K562 (cell line): ENCODE measurements around the gene LGALS12. TPM values are rescaled to one million over a fixed set of nuclear protein-coding genes. Genes with fewer than 3 reads are reported as not detected.

Experiments
- GTF2F1 ChIP-seq: IDR thresholded peaks from 2 replicates; pipeline ENCODE4 v1.6.1; 2011; ENCODE audit warnings: low read depth, low read length, improper control_type of control experiment
- HOXB6 ChIP-seq: fragments of 250-450 bp; sonication (Bioruptor Pico); IDR thresholded peaks from 2 replicates; pipeline ENCODE4 v1.5.1; 2022; ENCODE audit warnings: mild to moderate bottlenecking, borderline replicate concordance
- KDM4B ChIP-seq, 2 experiments: fragments of 450-650 bp in 1 of 2; sonication (generic) in 1 of 2; IDR thresholded peaks; 2 replicates each; pipeline ENCODE4 v1.6.1; 2016 to 2017; ENCODE audit warnings: borderline replicate concordance in 2 of 2, antibody characterized with exemption in 1 of 2, low read depth in 1 of 2, mild to moderate bottlenecking in 1 of 2
- KDM5B ChIP-seq: fragments of 200-600 bp; sonication (generic); IDR thresholded peaks from 2 replicates; pipeline ENCODE4 v1.6.1; 2012; ENCODE audit warnings: low read depth, mild to moderate bottlenecking, moderate library complexity, low read length, control low read depth, inconsistent platforms; ENCODE audit not compliant: insufficient replicate concordance
- KLF1 ChIP-seq: fragments of 450-650 bp; IDR thresholded peaks from 2 replicates; pipeline ENCODE4 v1.6.1; 2016; ENCODE audit warnings: missing genetic modification characterization, missing compliant biosample characterization
- MEF2D ChIP-seq: conservative IDR thresholded peaks from 2 replicates; pipeline ENCODE4 v1.6.1; 2016; ENCODE audit warnings: low read depth, missing genetic modification characterization, missing compliant biosample characterization
- POLR2AphosphoS2 ChIP-seq: IDR thresholded peaks from 2 replicates; pipeline ENCODE4 v1.6.1; 2012; ENCODE audit warnings: low read length, improper control_type of control experiment
- POLR2H ChIP-seq: IDR thresholded peaks from 2 replicates; pipeline ENCODE4 v1.6.1; 2016; ENCODE audit warnings: missing genetic modification characterization, low read depth, mild to moderate bottlenecking, control low read depth, missing compliant biosample characterization, moderate library complexity
- POU5F1 ChIP-seq: fragments of 150-350 bp; IDR thresholded peaks from 2 replicates; pipeline ENCODE4 v1.6.1; 2014; ENCODE audit warnings: borderline replicate concordance, low read length, low read depth, mild to moderate bottlenecking; ENCODE audit not compliant: partially characterized antibody
- PTRF ChIP-seq: fragments of 450-650 bp; IDR thresholded peaks from 2 replicates; pipeline ENCODE4 v1.6.1; 2016; ENCODE audit warnings: mild to moderate bottlenecking, missing genetic modification characterization, missing compliant biosample characterization
- PYGO2 ChIP-seq: fragments of 450-650 bp; IDR thresholded peaks from 2 replicates; pipeline ENCODE4 v1.6.1; 2016; ENCODE audit warnings: mild to moderate bottlenecking, missing genetic modification characterization, moderate library complexity, missing compliant biosample characterization
- SMAD2 ChIP-seq: fragments of 150-350 bp; IDR thresholded peaks from 2 replicates; pipeline ENCODE4 v1.6.1; 2014; ENCODE audit warnings: low read depth, mild to moderate bottlenecking, low read length
- XRCC3 ChIP-seq: fragments of 450-650 bp; IDR thresholded peaks from 2 replicates; pipeline ENCODE4 v1.6.1; 2017; ENCODE audit warnings: mild to moderate bottlenecking, moderate library complexity
- YBX1 ChIP-seq: fragments of 450-650 bp; IDR thresholded peaks from 2 replicates; pipeline ENCODE4 v1.7.1; 2016; ENCODE audit warnings: mild to moderate bottlenecking
- ZFP1 ChIP-seq: fragments of 450-650 bp; formaldehyde crosslinking; IDR thresholded peaks from 2 replicates; pipeline ENCODE4 v1.4.0; 2020; ENCODE audit warnings: mild to moderate bottlenecking, mixed read lengths
- ZFP36 ChIP-seq: fragments of 150-350 bp; IDR thresholded peaks from 2 replicates; pipeline ENCODE4 v1.6.1; 2018; ENCODE audit warnings: low read length, low read depth; ENCODE audit not compliant: partially characterized antibody
- ZNF174 ChIP-seq: fragments of 250-450 bp; sonication (Bioruptor Pico); IDR thresholded peaks from 2 replicates; pipeline ENCODE4 v1.4.0; 2020; ENCODE audit warnings: mild to moderate bottlenecking
- ZNF197 ChIP-seq: fragments of 200-800 bp; sonication (Bioruptor generic); IDR thresholded peaks from 2 replicates; pipeline ENCODE4 v1.6.1; 2016; ENCODE audit warnings: low read depth, missing genetic modification characterization, missing compliant biosample characterization
- polyA plus RNA-seq, 8 experiments: library from polyadenylated mRNA; depleted of rRNA in 4 of 8; stranded (reverse) in 5 of 8; unstranded in 3 of 8; fragments of >200 nt; fragmentation: Nextera tagmentation in 2 of 8; fragmentation: Illumina TruSeq in 1 of 8; extraction: Ambion mirVana in 2 of 8; extraction: Trizol in 1 of 8; gene quantifications; 2 replicates each; pipeline versions ENCODE4 v1.2.1 to v1.2.3, GENCODE V29; 2011 to 2014; ENCODE audit warnings: inconsistent platforms in 1 of 8, missing spikeins in 1 of 8
- total RNA-seq, 7 experiments: library from RNA; depleted of rRNA in 6 of 7; stranded (reverse); fragments of >200 nt in 6 of 7; fragmentation: Illumina TruSeq in 2 of 7; extraction: Trizol in 2 of 7; gene quantifications; 2 replicates each; pipeline versions ENCODE4 v1.2.1 to v1.2.3, GENCODE V29; 2011 to 2021; ENCODE audit warnings: low replicate concordance in 1 of 7
- TF ChIP-seq, protein P1 (sequence below): fragments of 450-650 bp; formaldehyde crosslinking; conservative IDR thresholded peaks from 2 replicates; pipeline ENCODE4 v1.4.0; 2022; ENCODE audit warnings: mild to moderate bottlenecking, missing genetic modification characterization
- TF ChIP-seq, protein P2 (sequence below): fragments of 250-450 bp; sonication (Bioruptor Pico); IDR thresholded peaks from 2 replicates; pipeline ENCODE4 v1.4.0; 2020
- TF ChIP-seq, protein P3 (sequence below): conservative IDR thresholded peaks from 2 replicates; pipeline ENCODE4 v1.6.1; 2011; ENCODE audit warnings: low read depth, mild to moderate bottlenecking, low read length; ENCODE audit not compliant: control insufficient read depth

Gene LGALS12
- total and polyA plus RNA-seq, 9 of the 15 experiments (the other 6 are each of a cell fraction or from before 2014, with no cell fraction given): 0.66 to 8.0 (median 5.0) TPM

DNA sequence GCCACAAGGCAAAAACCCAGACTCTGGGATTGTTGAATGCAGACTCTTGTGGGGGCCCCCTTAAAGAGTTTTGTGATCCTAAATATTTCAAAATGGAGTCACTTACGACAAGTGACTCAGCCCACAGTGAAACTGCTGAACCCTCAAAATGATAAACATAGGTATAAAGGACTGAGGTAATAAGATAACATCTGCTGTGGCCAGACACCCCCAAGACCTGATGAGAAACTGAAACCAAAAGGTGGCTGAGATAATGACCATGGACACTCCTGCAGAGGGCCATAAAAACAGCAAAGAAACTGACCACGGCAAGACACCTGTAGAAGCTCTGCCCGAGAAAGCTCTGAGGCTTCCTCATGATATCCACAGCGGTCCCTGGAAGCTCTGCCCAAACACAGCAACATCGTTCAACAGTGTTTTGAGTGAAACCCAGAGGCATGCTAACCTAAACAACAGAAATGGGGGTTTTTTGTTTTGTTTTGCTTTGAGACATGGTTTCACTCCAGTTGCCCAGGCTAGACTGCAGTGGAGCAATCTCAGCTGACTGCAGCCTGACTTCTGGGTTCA lies 29.1 kb downstream of the LGALS12 start (continued):
- TF ChIP-seq SMAD2 (no peak), GTF2F1 (no peak), YBX1 (no peak), POLR2H (tag) (peak; percentile 78), ZFP36 (no peak), MEF2D (peak; percentile 95), KLF1 (tag) (peak; percentile 44; the same call in 1 of the 2 replicates), KDM4B (IDR thresholded peaks at IDR 0.05; ENCODE audit: borderline replicate concordance in 2 of 2, low read depth in 1 of 2) (no peak), POLR2AphosphoS2 (no peak), PTRF (tag) (peak; percentile 96), HOXB6 (CRISPR knock-in tag) (peak; percentile 86; the same call in 1 of the 2 replicates), ZFP1 (CRISPR knock-in tag) (peak; percentile 96), PYGO2 (tag) (peak; percentile 98), XRCC3 (no peak), ZNF174 (CRISPR knock-in tag) (peak; percentile 91), ZNF197 (CRISPR knock-in tag) (peak; percentile 100), POU5F1 (no peak), KDM5B (no peak)
- TF ChIP-seq, protein P1, sequence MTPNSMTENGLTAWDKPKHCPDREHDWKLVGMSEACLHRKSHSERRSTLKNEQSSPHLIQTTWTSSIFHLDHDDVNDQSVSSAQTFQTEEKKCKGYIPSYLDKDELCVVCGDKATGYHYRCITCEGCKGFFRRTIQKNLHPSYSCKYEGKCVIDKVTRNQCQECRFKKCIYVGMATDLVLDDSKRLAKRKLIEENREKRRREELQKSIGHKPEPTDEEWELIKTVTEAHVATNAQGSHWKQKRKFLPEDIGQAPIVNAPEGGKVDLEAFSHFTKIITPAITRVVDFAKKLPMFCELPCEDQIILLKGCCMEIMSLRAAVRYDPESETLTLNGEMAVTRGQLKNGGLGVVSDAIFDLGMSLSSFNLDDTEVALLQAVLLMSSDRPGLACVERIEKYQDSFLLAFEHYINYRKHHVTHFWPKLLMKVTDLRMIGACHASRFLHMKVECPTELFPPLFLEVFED (CRISPR knock-in tag): peak; percentile 86
- TF ChIP-seq, protein P2, sequence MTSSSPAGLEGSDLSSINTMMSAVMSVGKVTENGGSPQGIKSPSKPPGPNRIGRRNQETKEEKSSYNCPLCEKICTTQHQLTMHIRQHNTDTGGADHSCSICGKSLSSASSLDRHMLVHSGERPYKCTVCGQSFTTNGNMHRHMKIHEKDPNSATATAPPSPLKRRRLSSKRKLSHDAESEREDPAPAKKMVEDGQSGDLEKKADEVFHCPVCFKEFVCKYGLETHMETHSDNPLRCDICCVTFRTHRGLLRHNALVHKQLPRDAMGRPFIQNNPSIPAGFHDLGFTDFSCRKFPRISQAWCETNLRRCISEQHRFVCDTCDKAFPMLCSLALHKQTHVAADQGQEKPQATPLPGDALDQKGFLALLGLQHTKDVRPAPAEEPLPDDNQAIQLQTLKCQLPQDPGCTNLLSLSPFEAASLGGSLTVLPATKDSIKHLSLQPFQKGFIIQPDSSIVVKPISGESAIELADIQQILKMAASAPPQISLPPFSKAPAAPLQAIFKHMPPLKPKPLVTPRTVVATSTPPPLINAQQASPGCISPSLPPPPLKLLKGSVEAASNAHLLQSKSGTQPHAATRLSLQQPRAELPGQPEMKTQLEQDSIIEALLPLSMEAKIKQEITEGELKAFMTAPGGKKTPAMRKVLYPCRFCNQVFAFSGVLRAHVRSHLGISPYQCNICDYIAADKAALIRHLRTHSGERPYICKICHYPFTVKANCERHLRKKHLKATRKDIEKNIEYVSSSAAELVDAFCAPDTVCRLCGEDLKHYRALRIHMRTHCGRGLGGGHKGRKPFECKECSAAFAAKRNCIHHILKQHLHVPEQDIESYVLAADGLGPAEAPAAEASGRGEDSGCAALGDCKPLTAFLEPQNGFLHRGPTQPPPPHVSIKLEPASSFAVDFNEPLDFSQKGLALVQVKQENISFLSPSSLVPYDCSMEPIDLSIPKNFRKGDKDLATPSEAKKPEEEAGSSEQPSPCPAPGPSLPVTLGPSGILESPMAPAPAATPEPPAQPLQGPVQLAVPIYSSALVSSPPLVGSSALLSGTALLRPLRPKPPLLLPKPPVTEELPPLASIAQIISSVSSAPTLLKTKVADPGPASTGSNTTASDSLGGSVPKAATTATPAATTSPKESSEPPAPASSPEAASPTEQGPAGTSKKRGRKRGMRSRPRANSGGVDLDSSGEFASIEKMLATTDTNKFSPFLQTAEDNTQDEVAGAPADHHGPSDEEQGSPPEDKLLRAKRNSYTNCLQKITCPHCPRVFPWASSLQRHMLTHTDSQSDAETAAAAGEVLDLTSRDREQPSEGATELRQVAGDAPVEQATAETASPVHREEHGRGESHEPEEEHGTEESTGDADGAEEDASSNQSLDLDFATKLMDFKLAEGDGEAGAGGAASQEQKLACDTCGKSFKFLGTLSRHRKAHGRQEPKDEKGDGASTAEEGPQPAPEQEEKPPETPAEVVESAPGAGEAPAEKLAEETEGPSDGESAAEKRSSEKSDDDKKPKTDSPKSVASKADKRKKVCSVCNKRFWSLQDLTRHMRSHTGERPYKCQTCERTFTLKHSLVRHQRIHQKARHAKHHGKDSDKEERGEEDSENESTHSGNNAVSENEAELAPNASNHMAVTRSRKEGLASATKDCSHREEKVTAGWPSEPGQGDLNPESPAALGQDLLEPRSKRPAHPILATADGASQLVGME (CRISPR knock-in tag): peak; percentile 97
- TF ChIP-seq, protein P3, sequence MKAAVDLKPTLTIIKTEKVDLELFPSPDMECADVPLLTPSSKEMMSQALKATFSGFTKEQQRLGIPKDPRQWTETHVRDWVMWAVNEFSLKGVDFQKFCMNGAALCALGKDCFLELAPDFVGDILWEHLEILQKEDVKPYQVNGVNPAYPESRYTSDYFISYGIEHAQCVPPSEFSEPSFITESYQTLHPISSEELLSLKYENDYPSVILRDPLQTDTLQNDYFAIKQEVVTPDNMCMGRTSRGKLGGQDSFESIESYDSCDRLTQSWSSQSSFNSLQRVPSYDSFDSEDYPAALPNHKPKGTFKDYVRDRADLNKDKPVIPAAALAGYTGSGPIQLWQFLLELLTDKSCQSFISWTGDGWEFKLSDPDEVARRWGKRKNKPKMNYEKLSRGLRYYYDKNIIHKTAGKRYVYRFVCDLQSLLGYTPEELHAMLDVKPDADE: no peak
